HG03175 (cell line): ENCODE measurements around the gene LXN.

Experiments used
- ATAC-seq: cut with Tn5 transposase; IDR thresholded peaks from one replicate; pipeline ENCODE4 v1.9.1; 2021; ENCODE audit warnings: mild to moderate bottlenecking, moderate library complexity; ENCODE audit not compliant: unreplicated experiment

LXN gene

GRCh38 chr3:158671821-158672214 lies 630 bp downstream of the LXN start:
- ATAC-seq, result no peak

GRCh38 chr3:158668506-158668905 lies 3.9 kb downstream of the LXN start:
- no peak for ATAC-seq

GRCh38 chr3:158666416-158666815 lies 6.0 kb downstream of the LXN start:
- ATAC-seq, result no peak

- no peak for ATAC-seq
Measured at GRCh38 chr3:158663832-158664231, 8.6 kb downstream of the LXN start.

- ATAC-seq, result no peak
Measured at GRCh38 chr3:158663246-158663645, 9.2 kb downstream of the LXN start.

- no peak for ATAC-seq
Measured at GRCh38 chr3:158660711-158661110, 11.7 kb downstream of the LXN start.

GRCh38 chr3:158659454-158660237 lies 12.8 kb downstream of the LXN start:
- peak; percentile 85 for ATAC-seq

- no peak for ATAC-seq
Measured at GRCh38 chr3:158658889-158659288, 13.6 kb downstream of the LXN start.

- no peak for ATAC-seq
Measured at GRCh38 chr3:158652463-158652862, 20.0 kb downstream of the LXN start.

- no peak for ATAC-seq
Measured at GRCh38 chr3:158651192-158651591, 21.3 kb downstream of the LXN start.

- no peak for ATAC-seq
Measured at GRCh38 chr3:158649791-158650190, 22.7 kb downstream of the LXN start.

GRCh38 chr3:158644345-158644908 lies 28.0 kb downstream of the LXN start, which contains the start of gene GFM1:
GFM1 (plus strand) TSS chr3:158644527; CDS start chr3:158644635, 108 bp downstream.
- ATAC-seq, result peak; percentile 97

- no peak for ATAC-seq
Measured at GRCh38 chr3:158642474-158643210, 29.8 kb downstream of the LXN start.

- ATAC-seq, result no peak
Measured at GRCh38 chr3:158642005-158642404, 30.4 kb downstream of the LXN start.

- no peak for ATAC-seq
Measured at GRCh38 chr3:158640646-158641045, 31.8 kb downstream of the LXN start.

- no peak for ATAC-seq
Measured at GRCh38 chr3:158631981-158632380, 40.5 kb downstream of the LXN start.

- no peak for ATAC-seq
Measured at GRCh38 chr3:158625881-158626280, 46.6 kb downstream of the LXN start.

GRCh38 chr3:158617982-158618875 lies 54.2 kb downstream of the LXN start:
- ATAC-seq, result no peak
